Thyroid gland (tissue), 4 donors: Measurements from ENCODE around the gene PTCD2. TPM values are rescaled to one million over a fixed set of nuclear protein-coding genes. Genes with fewer than 3 reads are reported as not detected.

Source experiments
- DNase-seq, 2 donors: peaks; one replicate each; pipeline ENCODE4 v3.0.0-alpha.2; 2019
- H3K27ac ChIP-seq, 3 donors: fragments of 200-600 bp; sonication (generic); 1 replicate in 2 of 3; 2 replicates in 1 of 3; pipeline ENCODE4 v1.5.1; 2016 to 2019; ENCODE audit warnings: mild to moderate bottlenecking in 1 of 3, moderate library complexity in 1 of 3
- H3K27me3 ChIP-seq: fragments of 200-600 bp; sonication (generic); one replicate; pipeline ENCODE4 v1.5.1; 2019
- H3K36me3 ChIP-seq, 2 donors: fragments of 200-600 bp; sonication (generic); one replicate each; pipeline ENCODE4 v1.5.1; 2016 to 2019
- H3K4me1 ChIP-seq, 2 donors: fragments of 200-600 bp; sonication (generic); one replicate each; pipeline ENCODE4 v1.5.1; 2017 to 2019
- H3K4me3 ChIP-seq, 3 donors: fragments of 200-600 bp; sonication (generic); replicated peaks in 1 of 3; 1 replicate in 2 of 3; 2 replicates in 1 of 3; pipeline ENCODE4 v1.5.1; 2016; ENCODE audit warnings: mild to moderate bottlenecking in 1 of 3
- H3K9me3 ChIP-seq: fragments of 200-600 bp; sonication (generic); one replicate; pipeline ENCODE4 v1.5.1; 2017
- CTCF ChIP-seq, 6 experiments: fragments of 200-600 bp in 3 of 6; fragments of 450-650 bp in 3 of 6; sonication (generic) in 3 of 6; IDR thresholded peaks; one replicate each; pipeline ENCODE4 v1.5.1; 2016 to 2019; ENCODE audit warnings: antibody characterized with exemption in 6 of 6, mild to moderate bottlenecking in 2 of 6, inconsistent platforms in 1 of 6, moderate library complexity in 1 of 6
- POLR2A ChIP-seq, 2 donors: fragments of 450-650 bp; IDR thresholded peaks; one replicate each; pipeline ENCODE4 v1.6.1; 2017; ENCODE audit warnings: antibody characterized with exemption in 2 of 2, mild to moderate bottlenecking in 2 of 2, moderate library complexity in 1 of 2
- WGBS, 2 donors: methylation state at CpG; one replicate each; pipeline ENCODE4 v1.1.5; 2017; 5-methylcytosine and 5-hydroxymethylcytosine counted together
- intact Hi-C: fragments of 100-400 bp; cut with DNase I; formaldehyde crosslinking; loops from one replicate; pipeline ENCODE4 v1.15.1; 2023
- total RNA-seq, 4 donors: library from RNA; depleted of rRNA; stranded (reverse); fragments of >200 nt; gene quantifications; one replicate each; pipeline ENCODE4 v1.2.3, GENCODE V29; 2016

PTCD2 gene
- total RNA-seq, 4 donors from 2014 or later = 7.8 to 15.9 (median 11.5) TPM

- no peaks in the 10 kb centered on the region for H3K27me3 ChIP-seq
- intact Hi-C loops = no loop called here
- 92% methylated on average over 3 of the region's 3 CpGs for WGBS, 2 donors
- no peak overlapping the region for H3K27ac ChIP-seq
- no peak overlapping the region for H3K4me3 ChIP-seq
- TF ChIP-seq CTCF (IDR thresholded peaks at IDR 0.05) (no peak), POLR2A (IDR thresholded peaks at IDR 0.05) (no peak)
- H3K4me1 ChIP-seq = peaks cover 16% of the 10 kb centered on the region in 2 donors
- no peaks in the 10 kb centered on the region for H3K36me3 ChIP-seq
- no peaks in the 10 kb centered on the region for H3K9me3 ChIP-seq
- no peak for DNase-seq
Observed at GRCh38 chr5:72284559-72285423, 35.4 kb upstream of the PTCD2 start.

DNA sequence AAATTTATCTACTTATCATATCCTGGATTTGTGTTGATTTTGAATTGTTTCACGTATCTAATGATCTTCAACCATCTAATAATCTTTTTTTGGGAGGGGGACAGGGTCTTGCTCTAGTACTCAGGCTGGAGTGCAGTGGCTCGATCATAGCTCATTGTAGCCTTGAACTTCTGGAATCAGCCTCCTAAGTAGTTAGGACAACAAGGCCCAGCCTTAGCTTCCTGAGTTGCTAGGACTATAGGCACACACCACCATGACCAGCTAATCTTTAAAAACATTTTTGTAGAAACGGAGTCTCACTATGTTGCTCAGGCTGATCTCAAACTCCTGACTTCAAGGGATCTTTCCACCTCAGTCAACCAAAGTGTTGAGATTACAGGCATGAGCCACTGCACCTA is 34.8 kb upstream of the PTCD2 start:
- no peak for DNase-seq
- WGBS, 2 donors = 94 to 99% methylated on average over 3 of the region's 3 CpGs
- intact Hi-C loops = no loop called here
- Histone ChIP-seq H3K4me1 (peaks cover 14 to 16% of the 10 kb centered on the region in 2 donors), H3K4me3 (no peak overlapping the region), H3K27ac (no peak overlapping the region), H3K27me3 (no peaks in the 10 kb centered on the region), H3K36me3 (no peaks in the 10 kb centered on the region), H3K9me3 (no peaks in the 10 kb centered on the region)
- TF ChIP-seq POLR2A (IDR thresholded peaks at IDR 0.05) = no peak

DNA sequence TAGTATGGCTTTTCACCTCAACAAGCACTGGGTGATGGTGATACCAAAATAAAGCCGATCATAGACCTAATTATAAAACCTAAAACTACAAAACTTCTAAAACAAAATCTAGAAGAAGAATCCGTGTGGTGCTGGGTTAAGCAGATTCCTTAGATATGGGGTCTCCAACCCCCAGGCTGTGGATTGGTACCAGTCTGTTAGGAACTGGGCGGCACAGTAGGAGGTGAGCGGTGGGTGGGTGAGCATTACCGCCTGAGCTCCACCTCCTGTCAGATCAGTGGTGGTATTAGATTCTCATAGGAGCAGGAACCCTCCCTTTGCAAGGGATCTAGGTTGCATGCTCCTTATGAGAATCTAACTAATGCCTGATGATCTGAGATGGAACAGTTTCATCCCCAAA is 33.4 kb upstream of the PTCD2 start:
- intact Hi-C loops = no loop called here
- DNase-seq = no peak
- Histone ChIP-seq H3K27me3 (no peaks in the 10 kb centered on the region), H3K9me3 (no peaks in the 10 kb centered on the region), H3K4me1 (peaks cover 12 to 13% of the 10 kb centered on the region in 2 donors), H3K36me3 (no peaks in the 10 kb centered on the region), H3K4me3 (no peak overlapping the region), H3K27ac (no peak overlapping the region)
- WGBS, 2 donors = 96 to 99% methylated on average over 5 of the region's 5 CpGs
- TF ChIP-seq POLR2A (IDR thresholded peaks at IDR 0.05) (no peak), CTCF (IDR thresholded peaks at IDR 0.05) (no peak)

DNA sequence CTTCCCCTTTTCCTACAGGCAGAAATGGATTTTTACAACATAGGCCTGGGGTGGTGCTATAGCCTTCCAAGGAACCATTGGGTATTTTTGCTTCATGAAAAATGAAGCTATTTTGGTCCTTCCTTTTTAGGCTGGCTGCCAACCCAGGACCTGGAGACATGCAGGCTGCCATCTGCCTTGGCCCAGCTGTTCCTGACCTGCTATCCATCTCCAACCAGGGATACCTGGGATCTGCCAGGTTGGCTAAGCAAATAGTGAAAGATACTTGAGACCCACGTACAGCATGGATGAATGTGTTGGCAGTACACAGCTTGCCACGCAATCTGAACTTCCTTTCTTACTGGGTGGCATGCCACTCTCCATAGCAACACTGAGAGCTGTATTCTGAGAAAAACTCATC is 31.2 kb upstream of the PTCD2 start:
- intact Hi-C loops = no loop called here
- H3K27ac ChIP-seq = no peak overlapping the region
- H3K36me3 ChIP-seq = no peaks in the 10 kb centered on the region
- H3K4me1 ChIP-seq = no peaks in the 10 kb centered on the region
- H3K4me3 ChIP-seq = no peak overlapping the region
- TF ChIP-seq CTCF (IDR thresholded peaks at IDR 0.05) (no peak), POLR2A (IDR thresholded peaks at IDR 0.05) (no peak)
- DNase-seq = no peak
- H3K9me3 ChIP-seq = no peaks in the 10 kb centered on the region
- WGBS, 2 donors = 71 to 79% methylated on average over 2 of the region's 2 CpGs
- H3K27me3 ChIP-seq = no peaks in the 10 kb centered on the region

DNA sequence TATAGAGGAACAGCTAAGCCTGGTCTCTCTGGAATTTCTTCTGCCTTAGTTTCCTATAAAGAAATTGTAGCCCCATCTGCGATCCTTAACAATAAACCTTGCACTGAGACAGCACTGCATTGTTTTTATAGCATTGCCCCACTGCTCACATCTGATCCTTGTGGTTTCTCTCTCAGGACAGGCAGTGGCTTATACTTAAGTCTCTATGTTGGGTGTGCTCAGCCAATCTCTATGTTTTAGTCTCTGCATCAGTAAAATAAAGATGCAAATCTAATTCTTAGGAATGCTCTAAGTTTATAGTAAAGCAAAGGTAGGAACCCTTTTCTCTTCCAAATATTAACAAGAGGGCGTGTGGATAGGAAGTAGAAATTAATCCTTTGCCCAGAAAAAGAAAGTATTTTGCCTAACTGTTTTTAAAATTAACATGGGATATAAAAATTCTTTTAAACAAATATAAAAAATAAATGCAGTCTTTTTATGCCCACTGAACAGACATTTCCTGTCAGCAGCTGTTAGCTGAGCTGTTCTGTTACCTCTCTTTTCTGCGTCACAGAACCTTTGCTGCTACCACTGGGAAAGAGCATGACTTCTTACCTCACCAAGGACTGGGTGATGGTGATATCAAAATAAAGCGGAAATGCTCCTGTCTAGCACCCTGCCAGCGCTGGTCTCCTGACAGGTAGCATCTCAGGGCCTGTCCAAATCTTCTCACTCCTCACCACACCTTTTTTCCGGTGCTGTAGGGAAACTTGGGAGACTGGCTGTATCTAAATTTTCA is 29.6 kb upstream of the PTCD2 start:
- Histone ChIP-seq H3K4me3 (no peak overlapping the region), H3K27me3 (no peaks in the 10 kb centered on the region), H3K36me3 (no peaks in the 10 kb centered on the region), H3K4me1 (no peaks in the 10 kb centered on the region), H3K27ac (no peak overlapping the region), H3K9me3 (no peaks in the 10 kb centered on the region)
- WGBS, 2 donors = 89 to 92% methylated on average over 6 of the region's 6 CpGs
- intact Hi-C loops = no loop called here
- no peak for DNase-seq
- TF ChIP-seq CTCF (IDR thresholded peaks at IDR 0.05) = no peak
- no peak for TF ChIP-seq POLR2A (IDR thresholded peaks at IDR 0.05)
